IMR-90 (cell line): ENCODE measurements around the gene SIK1. TPM values are rescaled to one million over a fixed set of nuclear protein-coding genes. Genes with fewer than 3 reads are reported as not detected.
A peak's percentile ranks its signal among the peaks of the same experiment; 100 is the strongest.
"Not testable (repeated sequence)": the region's sequence is repeated elsewhere in the genome, so short reads cannot be mapped to it uniquely, and the experiment has no call there.

ENCODE experiments used
- ATAC-seq: fragments of 200-7000 bp; cut with Tn5 transposase; 2 replicates; pipeline ENCODE4 v1.9.1; 2020; ENCODE audit warnings: low read depth, mild to moderate bottlenecking, moderate library complexity
- BruUV-seq: library from RNA; stranded (reverse); fragments of 400-500 nt; replicated peaks from 2 replicates; lab custom pipeline; 2021; lab: Mats Ljungman, UMichigan
- CTCF ChIA-PET: fragments of 300-600 bp; formaldehyde crosslinking; extraction: SDS; loops from one replicate; lab custom pipeline; 2021; ENCODE audit warnings: antibody characterized with exemption; lab: Yijun Ruan, JAX
- POLR2A ChIA-PET: fragments of 300-600 bp; sonication (Branson Sonifier 250); formaldehyde crosslinking; loops from one replicate; lab custom pipeline; 2022; ENCODE audit warnings: antibody characterized with exemption; ENCODE audit not compliant: unreplicated experiment; lab: Charles Lee
- DNase-seq: peaks from one replicate; pipeline ENCODE4 v3.0.0; 2013
- H2AFZ ChIP-seq: replicated peaks from 2 replicates; pipeline ENCODE3; 2013; ENCODE audit warnings: low read length, mild to moderate bottlenecking; ENCODE audit not compliant: poor library complexity
- H2AK5ac ChIP-seq: 2 replicates; pipeline ENCODE4 v1.6.1; 2013; ENCODE audit warnings: low read depth, low read length, inconsistent platforms
- H2AK9ac ChIP-seq: replicated peaks from 2 replicates; pipeline ENCODE3; 2013; ENCODE audit warnings: mild to moderate bottlenecking, low read depth, low read length, moderate library complexity; ENCODE audit not compliant: poor library complexity
- H2BK120ac ChIP-seq: 2 replicates; pipeline ENCODE4 v1.6.1; 2013; ENCODE audit warnings: low read depth, low read length, inconsistent platforms
- H2BK15ac ChIP-seq: 3 replicates; pipeline ENCODE4 v1.6.1; 2013; ENCODE audit warnings: low read depth, low read length, inconsistent platforms
- H2BK20ac ChIP-seq: 2 replicates; pipeline ENCODE4 v1.6.1; 2013; ENCODE audit warnings: low read depth, mild to moderate bottlenecking, inconsistent platforms, low read length, moderate library complexity
- H2BK5ac ChIP-seq: 2 replicates; pipeline ENCODE4 v1.6.1; 2013; ENCODE audit warnings: mild to moderate bottlenecking, low read depth, low read length, inconsistent platforms; ENCODE audit not compliant: poor library complexity, severe bottlenecking
- H3K14ac ChIP-seq: replicated peaks from 2 replicates; pipeline ENCODE4 v1.6.1; 2013; ENCODE audit warnings: low read depth, low read length, inconsistent platforms
- H3K18ac ChIP-seq: 2 replicates; pipeline ENCODE4 v1.6.1; 2013; ENCODE audit warnings: low read depth, low read length, control low read depth
- H3K23ac ChIP-seq: 2 replicates; pipeline ENCODE4 v1.6.1; 2013; ENCODE audit warnings: low read depth, low read length, inconsistent platforms
- H3K27ac ChIP-seq: 2 replicates; pipeline ENCODE4 v1.5.1; 2013; ENCODE audit warnings: mild to moderate bottlenecking, control low read depth, low read length; ENCODE audit not compliant: insufficient read depth
- H3K27me3 ChIP-seq: 2 replicates; pipeline ENCODE4 v1.6.1; 2013; ENCODE audit warnings: low read length; ENCODE audit not compliant: control insufficient read depth, insufficient read depth
- H3K36me3 ChIP-seq: 2 replicates; pipeline ENCODE4 v1.6.1; 2013; ENCODE audit warnings: low read length, mixed read lengths; ENCODE audit not compliant: control insufficient read depth, insufficient read depth
- H3K4ac ChIP-seq: 2 replicates; pipeline ENCODE4 v1.6.1; 2013; ENCODE audit warnings: low read depth, low read length, inconsistent platforms
- H3K4me1 ChIP-seq: 2 replicates; pipeline ENCODE4 v1.6.1; 2013; ENCODE audit warnings: low read length, mixed read lengths; ENCODE audit not compliant: control insufficient read depth, insufficient read depth
- H3K4me2 ChIP-seq: 2 replicates; pipeline ENCODE4 v1.6.1; 2013; ENCODE audit warnings: low read depth, mild to moderate bottlenecking, control low read depth, low read length, moderate library complexity
- H3K4me3 ChIP-seq: 2 replicates; pipeline ENCODE4 v1.5.1; 2013; ENCODE audit warnings: low read depth, mild to moderate bottlenecking, control low read depth, low read length, moderate library complexity; ENCODE audit not compliant: insufficient read depth
- H3K56ac ChIP-seq: 2 replicates; pipeline ENCODE4 v1.6.1; 2013; ENCODE audit warnings: low read length, inconsistent platforms; ENCODE audit not compliant: insufficient read depth; ENCODE audit errors: extremely low read depth
- H3K79me1 ChIP-seq, 2 experiments: 2 replicates each; pipeline ENCODE4 v1.6.1; 2013; ENCODE audit warnings: low read length in 2 of 2, inconsistent platforms in 1 of 2, low read depth in 1 of 2
- H3K9ac ChIP-seq: 2 replicates; pipeline ENCODE4 v1.6.1; 2013; ENCODE audit warnings: low read depth, low read length, control low read depth
- H3K9me1 ChIP-seq: 2 replicates; pipeline ENCODE4 v1.6.1; 2013; ENCODE audit warnings: low read length, inconsistent platforms; ENCODE audit not compliant: insufficient read depth
- H3K9me3 ChIP-seq: 2 replicates; pipeline ENCODE4 v1.6.1; 2013; ENCODE audit warnings: low read length; ENCODE audit not compliant: control insufficient read depth, insufficient read depth
- H4K20me1 ChIP-seq: 2 replicates; pipeline ENCODE4 v1.6.1; 2013; ENCODE audit warnings: low read length, inconsistent platforms; ENCODE audit not compliant: insufficient read depth
- H4K5ac ChIP-seq: 2 replicates; pipeline ENCODE4 v1.6.1; 2013; ENCODE audit warnings: mild to moderate bottlenecking, low read depth, low read length, control low read depth
- H4K8ac ChIP-seq, 2 experiments: 2 replicates each; pipeline ENCODE4 v1.6.1; 2013; ENCODE audit warnings: low read depth in 2 of 2, low read length in 2 of 2, control low read depth in 1 of 2, inconsistent platforms in 1 of 2
- H4K91ac ChIP-seq: 2 replicates; pipeline ENCODE4 v1.6.1; 2013; ENCODE audit warnings: low read depth, low read length, inconsistent platforms; ENCODE audit not compliant: insufficient read depth
- CTCF ChIP-seq: conservative IDR thresholded peaks from 2 replicates; pipeline ENCODE4 v1.5.1; 2012; ENCODE audit warnings: mild to moderate bottlenecking, low read depth, low read length, improper control_type of control experiment
- FOS ChIP-seq: fragments of 150-350 bp; IDR thresholded peaks from 2 replicates; pipeline ENCODE4 v1.6.1; 2016; ENCODE audit warnings: low read depth, low read length
- MAZ ChIP-seq: IDR thresholded peaks from 2 replicates; pipeline ENCODE4 v1.6.1; 2012; ENCODE audit warnings: low read depth, mild to moderate bottlenecking, low read length, improper control_type of control experiment, moderate library complexity, borderline replicate concordance
- NFE2L2 ChIP-seq: fragments of 150-350 bp; IDR thresholded peaks from 2 replicates; pipeline ENCODE4 v1.6.1; 2016; ENCODE audit warnings: low read depth, mild to moderate bottlenecking, low read length
- RCOR1 ChIP-seq: IDR thresholded peaks from 2 replicates; pipeline ENCODE4 v1.6.1; 2012; ENCODE audit warnings: mild to moderate bottlenecking, low read length, improper control_type of control experiment; ENCODE audit not compliant: insufficient replicate concordance
- USF2 ChIP-seq: fragments of 150-350 bp; IDR thresholded peaks from 2 replicates; pipeline ENCODE4 v1.6.1; 2017; ENCODE audit warnings: mild to moderate bottlenecking, antibody characterized with exemption, low read length, low read depth
- WGBS, 2 experiments: methylation state at CpG; one replicate each; pipeline versions ENCODE4 v1.1.5 to v1.1.7; 2013; ENCODE audit warnings: missing lambda C conversion rate in 2 of 2; ENCODE audit not compliant: insufficient read length in 1 of 2; ENCODE audit errors: extremely low coverage in 2 of 2; 5-methylcytosine and 5-hydroxymethylcytosine counted together
- dilution Hi-C: fragments of 300-500 bp; cut with HindIII; formaldehyde crosslinking; loops from one replicate; pipeline ENCODE4 v1.14.3; 2018; ENCODE audit warnings: low sequenced_read_pairs; ENCODE audit not compliant: unreplicated experiment
- in situ Hi-C: fragments of 300-500 bp; cut with MboI; formaldehyde crosslinking; loops from 3 replicates; pipeline ENCODE4 v1.14.3; 2019; ENCODE audit warnings: low sequenced_read_pairs, inconsistent platforms, mixed read lengths
- intact Hi-C: fragments of 100-400 bp; cut with micrococcal nuclease; formaldehyde crosslinking; loops from 2 replicates; pipeline ENCODE4 v1.10.0; 2022
- polyA plus RNA-seq, 3 experiments: library from polyadenylated mRNA; depleted of rRNA; stranded (reverse); fragments of >200 nt; gene quantifications; 2 replicates each; pipeline ENCODE4 v1.2.3, GENCODE V29; 2012; ENCODE audit warnings: low replicate concordance in 1 of 3
- total RNA-seq: library from RNA; depleted of rRNA; stranded (reverse); fragments of >200 nt; gene quantifications from 2 replicates; pipeline ENCODE4 v1.2.3, GENCODE V29; 2012

The SIK1 gene
- total and polyA plus RNA-seq, 2 of the 4 experiments (the other 2 are of a cell fraction) = 0.54 to 1.9 TPM

GRCh38 chr21:43467785-43468184 lies 40.9 kb upstream of the SIK1 start:
- Histone ChIP-seq H4K8ac (no peak overlapping the region), H3K23ac (no peak overlapping the region), H4K20me1 (no peaks in the 10 kb centered on the region), H3K36me3 (no peaks in the 10 kb centered on the region), H3K9me3 (no peaks in the 10 kb centered on the region), H2BK20ac (no peak overlapping the region), H3K27ac (no peak overlapping the region), H3K18ac (no peak overlapping the region), H3K9me1 (no peaks in the 10 kb centered on the region; the same call in 1 of the 2 replicates), H3K56ac (no peak overlapping the region), H3K79me1 (no peaks in the 10 kb centered on the region), H3K4me3 (no peak overlapping the region), H3K4me2 (no peak overlapping the region), H3K9ac (no peak overlapping the region), H2BK15ac (no peak overlapping the region; the same call in 2 of the 3 replicates), H4K5ac (no peak overlapping the region), H2AFZ (no peak overlapping the region), H2BK120ac (no peak overlapping the region), H2AK9ac (no peak overlapping the region), H3K4ac (no peak overlapping the region; the same call in 1 of the 2 replicates), H4K91ac (no peak overlapping the region), H3K4me1 (no peaks in the 10 kb centered on the region), H3K27me3 (no peaks in the 10 kb centered on the region), H2AK5ac (peak overlapping the region; percentile 82; the same call in 1 of the 2 replicates), H3K14ac (no peak overlapping the region), H2BK5ac (peak overlapping the region; percentile 81)
- in situ Hi-C loops = no loop called here
- ChIA-PET CTCF (no interaction called here), POLR2A (no interaction called here)
- no peak for DNase-seq
- intact Hi-C loops = no loop called here
- BruUV-seq = no TSS peak
- TF ChIP-seq MAZ (no peak), NFE2L2 (no peak), CTCF (no peak), FOS (no peak), USF2 (no peak), RCOR1 (no peak)
- ATAC-seq = no peak
- dilution Hi-C loops = no loop called here
- no CpG with 5 or more reads among the region's 1 CpG for WGBS, 2 experiments

GRCh38 chr21:43465159-43465558 lies 38.2 kb upstream of the SIK1 start:
- H3K36me3 ChIP-seq, H3K4me2 ChIP-seq, H3K14ac ChIP-seq, H3K4ac ChIP-seq, H2AFZ ChIP-seq, H3K18ac ChIP-seq, H3K4me1 ChIP-seq, H3K9me1 ChIP-seq, intact Hi-C loops, H4K8ac ChIP-seq, H2BK5ac ChIP-seq, dilution Hi-C loops, BruUV-seq, H3K9ac ChIP-seq, ATAC-seq, H2BK120ac ChIP-seq, H4K5ac ChIP-seq, CTCF ChIA-PET, H2BK15ac ChIP-seq, H3K4me3 ChIP-seq, in situ Hi-C loops, H3K27ac ChIP-seq, DNase-seq, H3K56ac ChIP-seq, H4K91ac ChIP-seq, H3K79me1 ChIP-seq, H3K9me3 ChIP-seq, H2BK20ac ChIP-seq, H2AK9ac ChIP-seq, H2AK5ac ChIP-seq, H3K27me3 ChIP-seq, H3K23ac ChIP-seq, POLR2A ChIA-PET, H4K20me1 ChIP-seq: not testable (repeated sequence)
- no CpG with 5 or more reads among the region's 5 CpGs for WGBS, 2 experiments
